AG10803 (cell line): ENCODE data around the gene FAM43B.

Experiments used
- DNase-seq: peaks from one replicate; pipeline ENCODE4 v3.0.0; 2010; ENCODE audit warnings: low read depth
- H3K4me3 ChIP-seq: 2 replicates; pipeline ENCODE4 v1.5.1; 2011; ENCODE audit warnings: mild to moderate bottlenecking, low read length, control low read depth
- CTCF ChIP-seq: conservative IDR thresholded peaks from 2 replicates; pipeline ENCODE4 v1.5.1; 2011; ENCODE audit warnings: mild to moderate bottlenecking, low read length, control low read depth, inconsistent platforms

FAM43B gene

GRCh38 chr1:20594746-20595145 is 42.4 kb downstream of the FAM43B start:
- H3K4me3 ChIP-seq: no peak overlapping the region
- no peak for DNase-seq
- no peak for TF ChIP-seq CTCF

GRCh38 chr1:20596106-20596505 is 43.7 kb downstream of the FAM43B start:
- H3K4me3 ChIP-seq: no peak overlapping the region
- DNase-seq: no peak
- no peak for TF ChIP-seq CTCF

GRCh38 chr1:20597650-20598049 is 45.3 kb downstream of the FAM43B start:
- DNase-seq: no peak
- TF ChIP-seq CTCF: no peak
- H3K4me3 ChIP-seq: no peak overlapping the region

- no peak for DNase-seq
- no peak for TF ChIP-seq CTCF
- H3K4me3 ChIP-seq: no peak overlapping the region
These were observed 47.8 kb downstream of the FAM43B start for GRCh38 chr1:20600156-20600555.

GRCh38 chr1:20601129-20601825 is 48.9 kb downstream of the FAM43B start:
- no peak for TF ChIP-seq CTCF

GRCh38 chr1:20602851-20603450 is 50.6 kb downstream of the FAM43B start:
- no peak overlapping the region for H3K4me3 ChIP-seq
- TF ChIP-seq CTCF: no peak
- peak; percentile 48 for DNase-seq

More at GRCh38 chr1:20601129-20601825, 48.9 kb downstream of the FAM43B start:
- no peak overlapping the region for H3K4me3 ChIP-seq
- no peak for DNase-seq
